Activated CD8-positive, alpha-beta memory T cell treated with anti-CD3 and anti-CD28 coated beads, Interleukin-2, amount 50 U/mL, for 48 hours (primary cell): ENCODE data around the gene RTN4IP1.
"Not testable (repeated sequence)": the region's sequence is repeated elsewhere in the genome, so short reads cannot be mapped to it uniquely, and the experiment has no call there.

Experiments used
- DNase-seq: peaks from one replicate; pipeline ENCODE4 v3.0.0-alpha.2; 2020

Gene RTN4IP1

GRCh38 chr6:106626485-106626884 is 2.8 kb downstream of the RTN4IP1 start:
- DNase-seq, result no peak

DNA sequence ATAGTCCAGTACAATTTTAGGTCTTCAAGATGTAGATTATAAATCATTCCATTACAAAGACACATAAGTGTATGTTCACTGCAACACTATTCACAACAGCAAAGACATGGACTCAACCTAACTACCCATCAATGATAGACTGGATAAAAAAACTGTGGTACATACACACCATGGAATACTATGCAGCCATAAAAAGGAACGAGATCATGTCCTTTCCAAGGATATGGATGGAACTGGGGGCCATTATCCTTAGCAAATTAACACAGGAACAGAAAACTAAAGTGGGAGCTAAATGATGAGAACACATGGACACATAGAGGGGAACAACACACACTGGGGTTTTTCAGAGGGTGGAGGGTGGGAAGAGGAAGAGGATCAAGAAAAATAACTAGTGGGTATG is 6.3 kb downstream of the RTN4IP1 start:
- DNase-seq, result no peak

DNA sequence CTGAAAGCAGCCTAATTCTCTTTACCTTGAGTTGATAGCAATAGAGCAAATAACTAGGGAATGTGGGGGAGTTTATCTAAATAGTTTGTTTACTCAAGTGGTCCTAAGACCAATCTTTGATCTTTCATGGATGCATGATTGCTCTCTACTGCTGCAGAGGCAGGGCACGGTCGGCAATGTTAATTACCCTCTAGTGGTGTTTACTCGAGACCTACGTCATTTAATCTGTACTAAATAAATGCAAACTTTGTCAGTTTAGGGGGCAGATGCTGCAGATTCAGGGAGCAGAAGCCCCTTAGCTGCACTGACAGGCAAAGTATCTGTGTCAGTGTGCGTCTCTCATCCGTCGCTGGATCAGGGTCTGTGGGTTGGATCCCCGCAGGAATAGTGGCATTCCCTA is 6.9 kb downstream of the RTN4IP1 start:
- no peak for DNase-seq

- DNase-seq, result no peak
Measured at GRCh38 chr6:106620931-106621672, 8.2 kb downstream of the RTN4IP1 start.

GRCh38 chr6:106619223-106619622 is 10.1 kb downstream of the RTN4IP1 start:
- DNase-seq, result no peak

GRCh38 chr6:106618324-106618723 is 11.0 kb downstream of the RTN4IP1 start:
- DNase-seq, result no peak

GRCh38 chr6:106617857-106618256 is 11.4 kb downstream of the RTN4IP1 start:
- DNase-seq, result no peak

GRCh38 chr6:106617302-106617701 is 12.0 kb downstream of the RTN4IP1 start:
- DNase-seq, result no peak

DNA sequence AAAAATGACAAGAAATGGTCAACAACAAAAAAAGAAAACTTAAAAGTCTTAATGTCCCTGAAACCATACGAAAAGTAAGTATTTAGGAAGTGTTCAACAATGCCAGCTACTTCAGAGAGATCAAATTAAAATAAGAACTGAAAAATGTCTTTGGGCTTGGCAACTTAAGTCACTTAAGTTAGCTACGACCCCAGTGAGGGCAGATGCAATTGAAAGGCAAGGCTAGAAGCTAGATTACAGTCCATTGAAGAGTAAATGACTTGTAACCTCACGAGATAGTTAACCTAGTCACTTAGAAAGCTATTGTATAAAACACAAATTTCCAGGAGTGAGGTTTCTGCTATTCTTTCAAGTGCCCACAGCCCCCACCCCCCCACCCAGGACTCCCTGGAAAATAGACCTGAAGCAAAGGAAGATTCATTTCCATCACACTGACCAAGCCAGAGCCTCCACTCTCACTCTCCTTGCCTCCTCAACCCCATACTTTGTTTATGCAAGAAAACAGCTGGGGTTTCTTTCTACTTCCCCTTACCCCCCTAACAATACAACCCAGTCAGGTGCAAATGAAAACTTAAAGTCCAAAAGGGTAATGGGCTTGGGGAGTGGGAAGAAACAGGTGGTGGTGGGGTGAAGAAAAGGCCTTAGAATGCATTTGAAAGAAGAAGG is 14.6 kb downstream of the RTN4IP1 start:
- no peak for DNase-seq

DNA sequence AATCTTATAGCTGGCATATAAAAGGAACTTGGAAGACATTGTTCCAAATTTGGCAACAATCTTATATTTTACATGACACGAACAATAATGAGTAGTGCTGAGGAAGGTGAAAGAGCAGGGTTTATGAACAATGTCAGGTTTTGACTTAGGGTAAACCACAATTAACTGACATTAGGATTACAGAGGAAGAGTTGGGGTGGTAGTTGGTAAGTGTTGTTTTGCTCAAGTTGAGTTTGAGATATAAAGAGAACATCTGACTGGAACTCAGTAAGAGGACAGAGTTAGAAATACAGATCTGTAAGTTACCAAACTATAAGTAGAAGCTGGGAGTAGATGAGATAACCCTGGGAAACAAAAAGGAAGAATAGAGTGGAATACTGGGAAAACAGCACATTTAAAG is 15.1 kb downstream of the RTN4IP1 start:
- no peak for DNase-seq

DNA sequence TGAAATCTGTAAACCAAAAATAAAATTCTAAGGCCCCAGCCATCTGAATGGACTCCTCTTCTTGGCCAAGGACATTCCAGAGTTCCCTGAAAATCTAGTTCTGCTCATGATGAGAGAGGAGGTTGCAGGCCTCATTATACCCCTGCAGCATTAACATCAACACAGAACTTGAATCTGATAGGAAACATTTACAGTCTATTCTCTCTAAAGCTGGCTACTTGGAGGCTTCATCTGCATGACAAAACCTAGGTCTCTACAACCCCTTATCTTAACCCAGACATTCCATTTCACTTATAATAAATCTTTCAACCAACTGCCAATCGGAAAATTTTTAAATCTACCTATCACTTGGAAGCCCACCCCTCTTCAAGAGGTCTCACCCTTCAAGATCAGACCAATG is 15.7 kb downstream of the RTN4IP1 start:
- DNase-seq, result no peak

DNA sequence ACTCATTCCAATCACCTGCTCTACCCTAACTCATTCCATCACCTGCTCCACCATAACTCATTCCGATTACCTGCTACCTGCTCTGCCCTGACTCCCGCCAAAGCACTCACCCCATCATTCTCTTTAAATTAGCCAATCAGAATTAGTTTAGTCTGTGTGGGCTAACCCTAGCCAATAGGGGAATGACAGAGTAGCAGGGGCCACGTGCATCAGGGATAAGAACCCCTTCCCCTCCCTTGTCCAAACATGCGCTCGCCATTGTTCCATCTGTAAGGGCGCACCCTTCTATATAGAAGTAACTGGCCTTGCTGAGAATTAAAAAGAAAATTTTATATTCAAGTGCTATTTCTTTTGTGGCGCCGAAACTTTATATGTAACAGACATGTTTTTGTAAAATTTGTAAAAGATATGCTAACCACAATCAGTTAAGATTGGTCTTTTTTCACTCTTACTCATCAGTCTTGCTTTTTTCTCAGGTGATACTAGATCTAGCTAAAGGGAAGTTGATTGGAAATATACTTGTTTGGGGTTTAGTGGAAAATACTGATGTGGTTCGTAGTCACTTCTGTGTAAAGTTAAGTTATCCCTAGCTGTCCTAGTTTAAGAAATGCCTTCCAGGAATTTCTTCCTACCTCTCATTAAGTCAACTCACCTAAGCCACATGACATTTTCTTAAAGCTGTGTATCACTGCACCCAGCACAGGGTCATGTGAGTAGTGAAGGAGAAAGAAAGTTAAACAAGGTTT is 16.5 kb downstream of the RTN4IP1 start:
- no peak for DNase-seq

DNA sequence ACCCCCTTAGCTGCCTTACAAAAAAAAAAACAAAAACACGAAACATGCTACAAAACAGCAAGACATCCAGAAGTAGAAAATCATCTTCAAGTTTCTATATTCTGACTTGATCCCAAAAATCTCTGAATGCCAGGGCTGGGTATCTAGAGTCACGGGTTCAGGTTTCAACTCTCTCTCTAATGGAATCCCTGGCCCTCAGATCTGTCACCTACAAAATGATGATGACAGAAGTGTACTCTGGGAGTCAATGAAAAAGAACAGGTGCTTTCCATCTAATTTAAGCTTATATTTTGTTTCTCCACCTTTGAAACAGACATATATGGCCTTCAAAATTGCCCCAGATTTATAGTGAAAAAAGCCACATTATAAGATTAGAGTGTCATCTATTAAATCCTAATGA is 18.3 kb downstream of the RTN4IP1 start:
- no peak for DNase-seq

- DNase-seq, result no peak
Measured at GRCh38 chr6:106609699-106610098, 19.6 kb downstream of the RTN4IP1 start.

- DNase-seq, result no peak
Measured at GRCh38 chr6:106608080-106608668, 21.1 kb downstream of the RTN4IP1 start.

GRCh38 chr6:106600329-106600728 is 29.0 kb downstream of the RTN4IP1 start:
- DNase-seq, result no peak

GRCh38 chr6:106599440-106599839 is 29.9 kb downstream of the RTN4IP1 start:
- no peak for DNase-seq

DNA sequence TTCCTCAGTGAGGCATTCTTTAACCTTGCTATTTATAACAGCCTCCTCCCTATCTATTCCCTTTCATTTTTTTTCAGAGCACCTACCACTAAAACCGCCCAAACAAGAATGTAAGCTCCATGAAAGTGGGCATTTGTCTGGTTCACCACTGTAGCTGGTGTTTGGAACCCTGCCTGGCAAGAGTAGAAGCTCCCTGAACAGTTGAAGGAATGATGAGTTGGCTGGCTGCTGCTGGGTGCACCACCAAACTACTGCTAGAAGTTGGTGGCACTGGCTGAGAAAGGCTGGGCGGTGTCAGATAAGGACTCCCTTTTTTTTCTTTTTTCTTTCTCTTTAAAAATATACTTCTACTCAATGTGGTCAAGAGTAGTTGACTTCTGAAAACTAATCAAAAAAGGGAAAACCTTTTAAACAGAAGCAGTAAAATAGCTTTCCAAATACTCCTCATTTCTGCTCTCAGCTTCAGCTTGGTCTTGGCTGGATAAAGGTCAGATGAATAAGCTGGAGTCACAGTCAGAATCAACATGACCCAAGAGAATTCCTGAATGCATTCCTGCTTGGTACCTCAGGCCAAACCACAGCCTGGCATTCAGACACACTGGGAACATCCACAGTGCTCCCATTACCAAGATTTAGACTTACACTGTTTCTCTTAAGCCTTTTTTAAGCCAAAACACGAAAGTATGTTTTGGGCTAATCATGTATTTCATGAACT is 38.0 kb downstream of the RTN4IP1 start:
- no peak for DNase-seq

GRCh38 chr6:106588937-106589336 is 40.4 kb downstream of the RTN4IP1 start:
- DNase-seq, result not testable (repeated sequence)

- DNase-seq, result no peak
Measured at GRCh38 chr6:106586815-106587415, 42.4 kb downstream of the RTN4IP1 start.

DNA sequence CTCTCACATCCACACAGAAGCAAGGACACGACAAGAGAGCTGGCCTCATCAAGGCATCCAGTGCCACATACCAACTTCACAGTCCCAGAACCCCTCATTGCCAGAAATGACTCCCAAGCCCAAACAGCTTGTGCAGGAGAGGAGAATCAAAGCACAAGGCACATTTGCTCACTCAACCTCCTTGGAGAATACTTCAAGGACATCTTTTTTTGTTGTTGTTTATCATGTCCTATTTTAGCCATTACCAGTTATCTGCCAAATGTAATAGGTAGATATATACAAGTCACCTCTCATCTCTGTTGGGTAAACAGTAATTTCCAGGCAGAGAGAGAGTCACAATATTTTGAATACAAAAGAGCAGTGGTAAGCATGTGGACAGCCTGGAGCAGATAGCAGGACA is 47.8 kb downstream of the RTN4IP1 start:
- no peak for DNase-seq

GRCh38 chr6:106579281-106579680 is 50.0 kb downstream of the RTN4IP1 start:
- DNase-seq, result no peak
